Activated T-cell treated with anti-CD3 and anti-CD28 coated beads, Interleukin-2, amount 50 U/mL, for 4 hours (primary cell): ENCODE data around the gene TMEM138. TPM values are rescaled to one million over a fixed set of nuclear protein-coding genes. Genes with fewer than 3 reads are reported as not detected.

Source experiments
- ATAC-seq, 2 donors: fragments of 200-7000 bp; cut with Tn5 transposase; one replicate each; pipeline ENCODE4 v1.10.0; 2021
- DNase-seq: peaks from one replicate; pipeline ENCODE4 v3.0.0-alpha.2; 2020
- H3K27me3 Mint-ChIP-seq: one replicate; pipeline ENCODE4 v1.8.0; 2021; ENCODE audit warnings: low read depth, mixed read lengths
- H3K36me3 Mint-ChIP-seq: one replicate; pipeline ENCODE4 v1.8.0; 2022; ENCODE audit warnings: mixed read lengths; ENCODE audit not compliant: insufficient read depth
- H3K4me1 Mint-ChIP-seq: one replicate; pipeline ENCODE4 v1.8.0; 2021; ENCODE audit warnings: low read depth, mixed read lengths
- H3K4me3 Mint-ChIP-seq: one replicate; pipeline ENCODE4 v1.8.0; 2021; ENCODE audit warnings: mild to moderate bottlenecking, moderate library complexity, mixed read lengths
- H3K9me3 Mint-ChIP-seq: one replicate; pipeline ENCODE4 v1.8.0; 2021; ENCODE audit warnings: mixed read lengths
- total RNA-seq, 3 donors: library from RNA; stranded (reverse); gene quantifications; one replicate each; pipeline ENCODE4 v1.2.1, GENCODE V29; 2021

TMEM138 gene
- total RNA-seq, 3 donors from 2014 or later = 74.2 to 91.5 (median 81.2) TPM

GRCh38 chr11:61349916-61350315 is 12.3 kb upstream of the TMEM138 start:
- Mint-ChIP-seq H3K36me3 (peaks cover 24% of the 10 kb centered on the region), H3K4me1 (peaks cover 4% of the 10 kb centered on the region), H3K27me3 (no peaks in the 10 kb centered on the region), H3K9me3 (no peaks in the 10 kb centered on the region), H3K4me3 (no peak overlapping the region)
- DNase-seq = no peak
- no peak for ATAC-seq

GRCh38 chr11:61350336-61350735 is 11.8 kb upstream of the TMEM138 start:
- H3K9me3 Mint-ChIP-seq = no peaks in the 10 kb centered on the region
- H3K27me3 Mint-ChIP-seq = no peaks in the 10 kb centered on the region
- peaks cover 4% of the 10 kb centered on the region for H3K4me1 Mint-ChIP-seq
- H3K36me3 Mint-ChIP-seq = peaks cover 24% of the 10 kb centered on the region
- ATAC-seq = no peak
- no peak overlapping the region for H3K4me3 Mint-ChIP-seq
- no peak for DNase-seq

- ATAC-seq (no peak), DNase-seq (no peak)
- Mint-ChIP-seq H3K4me3 (no peak overlapping the region), H3K9me3 (no peaks in the 10 kb centered on the region), H3K4me1 (peaks cover 4% of the 10 kb centered on the region), H3K27me3 (no peaks in the 10 kb centered on the region), H3K36me3 (peaks cover 24% of the 10 kb centered on the region)
Observed at GRCh38 chr11:61350803-61351202, 11.4 kb upstream of the TMEM138 start.

GRCh38 chr11:61352038-61352437 is 10.1 kb upstream of the TMEM138 start:
- Mint-ChIP-seq H3K4me1 (peaks cover 10% of the 10 kb centered on the region), H3K36me3 (peaks cover 26% of the 10 kb centered on the region)
- no peak for ATAC-seq

GRCh38 chr11:61353131-61354067 is 8.8 kb upstream of the TMEM138 start:
- no peak for DNase-seq
- H3K4me1 Mint-ChIP-seq = peaks cover 14% of the 10 kb centered on the region
- H3K9me3 Mint-ChIP-seq = no peaks in the 10 kb centered on the region
- no peak for ATAC-seq
- H3K27me3 Mint-ChIP-seq = no peaks in the 10 kb centered on the region
- H3K36me3 Mint-ChIP-seq = peaks cover 26% of the 10 kb centered on the region
- H3K4me3 Mint-ChIP-seq = no peak overlapping the region

More at GRCh38 chr11:61352038-61352437, 10.1 kb upstream of the TMEM138 start:
- no peaks in the 10 kb centered on the region for H3K27me3 Mint-ChIP-seq
- no peak overlapping the region for H3K4me3 Mint-ChIP-seq
- H3K9me3 Mint-ChIP-seq = no peaks in the 10 kb centered on the region
- no peak for DNase-seq

GRCh38 chr11:61354208-61354607 is 8.0 kb upstream of the TMEM138 start:
- Mint-ChIP-seq H3K36me3 (peaks cover 23% of the 10 kb centered on the region), H3K4me1 (peaks cover 16% of the 10 kb centered on the region), H3K9me3 (no peaks in the 10 kb centered on the region), H3K27me3 (no peaks in the 10 kb centered on the region), H3K4me3 (no peak overlapping the region)
- ATAC-seq (no peak), DNase-seq (no peak)

- H3K36me3 Mint-ChIP-seq = peaks cover 15% of the 10 kb centered on the region
- no peaks in the 10 kb centered on the region for H3K27me3 Mint-ChIP-seq
- ATAC-seq (no peak), DNase-seq (no peak)
- H3K9me3 Mint-ChIP-seq = no peaks in the 10 kb centered on the region
- H3K4me3 Mint-ChIP-seq = no peak overlapping the region
- H3K4me1 Mint-ChIP-seq = peaks cover 31% of the 10 kb centered on the region
Observed at GRCh38 chr11:61356706-61357105, 5.5 kb upstream of the TMEM138 start.

GRCh38 chr11:61357233-61357893 is 4.8 kb upstream of the TMEM138 start:
- H3K9me3 Mint-ChIP-seq = no peaks in the 10 kb centered on the region
- DNase-seq (no peak), ATAC-seq (no peak)
- H3K4me3 Mint-ChIP-seq = no peak overlapping the region
- H3K4me1 Mint-ChIP-seq = peaks cover 31% of the 10 kb centered on the region
- H3K27me3 Mint-ChIP-seq = no peaks in the 10 kb centered on the region
- H3K36me3 Mint-ChIP-seq = peaks cover 13% of the 10 kb centered on the region

GRCh38 chr11:61357894-61358239 is 4.3 kb upstream of the TMEM138 start:
- Mint-ChIP-seq H3K36me3 (peaks cover 12% of the 10 kb centered on the region), H3K4me1 (peaks cover 35% of the 10 kb centered on the region), H3K4me3 (no peak overlapping the region), H3K9me3 (no peaks in the 10 kb centered on the region), H3K27me3 (no peaks in the 10 kb centered on the region)
- ATAC-seq (no peak), DNase-seq (no peak)

GRCh38 chr11:61358566-61358965 is 3.6 kb upstream of the TMEM138 start:
- Mint-ChIP-seq H3K9me3 (no peaks in the 10 kb centered on the region), H3K27me3 (no peaks in the 10 kb centered on the region), H3K4me1 (peaks cover 39% of the 10 kb centered on the region), H3K4me3 (no peak overlapping the region), H3K36me3 (peaks cover 6% of the 10 kb centered on the region)
- ATAC-seq (no peak), DNase-seq (no peak)

- peaks cover 42% of the 10 kb centered on the region for H3K4me1 Mint-ChIP-seq
- no peak for DNase-seq
- H3K9me3 Mint-ChIP-seq = no peaks in the 10 kb centered on the region
- H3K36me3 Mint-ChIP-seq = peaks cover 8% of the 10 kb centered on the region
- peak overlapping the region; percentile 100 for H3K4me3 Mint-ChIP-seq
- H3K27me3 Mint-ChIP-seq = no peaks in the 10 kb centered on the region
- no peak for ATAC-seq
Observed at GRCh38 chr11:61359516-61359915, 2.7 kb upstream of the TMEM138 start.

GRCh38 chr11:61361237-61361740 is 885 bp upstream of the TMEM138 start:
- H3K4me1 Mint-ChIP-seq = peaks cover 41% of the 10 kb centered on the region
- ATAC-seq = peak; percentile 0 to 1

GRCh38 chr11:61362542-61362875 is 335 bp downstream of the TMEM138 start:
- DNase-seq (peak; percentile 14), ATAC-seq (peak; percentile 25 to 26)
- peaks cover 35% of the 10 kb centered on the region for H3K4me1 Mint-ChIP-seq

More at GRCh38 chr11:61361237-61361740, 885 bp upstream of the TMEM138 start:
- Mint-ChIP-seq H3K36me3 (peaks cover 10% of the 10 kb centered on the region), H3K9me3 (no peaks in the 10 kb centered on the region), H3K4me3 (peak overlapping the region; percentile 100), H3K27me3 (no peaks in the 10 kb centered on the region)
- DNase-seq = no peak

GRCh38 chr11:61364012-61364675 is 2.0 kb downstream of the TMEM138 start:
- Mint-ChIP-seq H3K9me3 (no peaks in the 10 kb centered on the region), H3K27me3 (no peaks in the 10 kb centered on the region), H3K4me3 (peak overlapping the region; percentile 100), H3K36me3 (peaks cover 21% of the 10 kb centered on the region), H3K4me1 (peaks cover 30% of the 10 kb centered on the region)
- ATAC-seq = no peak
- DNase-seq = no peak

More at GRCh38 chr11:61362542-61362875, 335 bp downstream of the TMEM138 start:
- H3K9me3 Mint-ChIP-seq = no peaks in the 10 kb centered on the region
- H3K4me3 Mint-ChIP-seq = peak overlapping the region; percentile 100
- H3K27me3 Mint-ChIP-seq = no peaks in the 10 kb centered on the region
- H3K36me3 Mint-ChIP-seq = peaks cover 12% of the 10 kb centered on the region
